IMR-90 (cell line): ENCODE measurements around the gene LDLRAD4. TPM values are rescaled to one million over a fixed set of nuclear protein-coding genes. Genes with fewer than 3 reads are reported as not detected.

ENCODE experiments used
- ATAC-seq: fragments of 200-7000 bp; cut with Tn5 transposase; 2 replicates; pipeline ENCODE4 v1.9.1; 2020; ENCODE audit warnings: low read depth, mild to moderate bottlenecking, moderate library complexity
- BruUV-seq: library from RNA; stranded (reverse); fragments of 400-500 nt; replicated peaks from 2 replicates; lab custom pipeline; 2021; lab: Mats Ljungman, UMichigan
- CTCF ChIA-PET: fragments of 300-600 bp; formaldehyde crosslinking; extraction: SDS; loops from one replicate; lab custom pipeline; 2021; ENCODE audit warnings: antibody characterized with exemption; lab: Yijun Ruan, JAX
- POLR2A ChIA-PET: fragments of 300-600 bp; sonication (Branson Sonifier 250); formaldehyde crosslinking; loops from one replicate; lab custom pipeline; 2022; ENCODE audit warnings: antibody characterized with exemption; ENCODE audit not compliant: unreplicated experiment; lab: Charles Lee
- DNase-seq: peaks from one replicate; pipeline ENCODE4 v3.0.0; 2013
- H2AFZ ChIP-seq: replicated peaks from 2 replicates; pipeline ENCODE3; 2013; ENCODE audit warnings: low read length, mild to moderate bottlenecking; ENCODE audit not compliant: poor library complexity
- H2AK5ac ChIP-seq: 2 replicates; pipeline ENCODE4 v1.6.1; 2013; ENCODE audit warnings: low read depth, low read length, inconsistent platforms
- H2AK9ac ChIP-seq: replicated peaks from 2 replicates; pipeline ENCODE3; 2013; ENCODE audit warnings: mild to moderate bottlenecking, low read depth, low read length, moderate library complexity; ENCODE audit not compliant: poor library complexity
- H2BK120ac ChIP-seq: 2 replicates; pipeline ENCODE4 v1.6.1; 2013; ENCODE audit warnings: low read depth, low read length, inconsistent platforms
- H2BK15ac ChIP-seq: 3 replicates; pipeline ENCODE4 v1.6.1; 2013; ENCODE audit warnings: low read depth, low read length, inconsistent platforms
- H2BK20ac ChIP-seq: 2 replicates; pipeline ENCODE4 v1.6.1; 2013; ENCODE audit warnings: low read depth, mild to moderate bottlenecking, inconsistent platforms, low read length, moderate library complexity
- H2BK5ac ChIP-seq: 2 replicates; pipeline ENCODE4 v1.6.1; 2013; ENCODE audit warnings: mild to moderate bottlenecking, low read depth, low read length, inconsistent platforms; ENCODE audit not compliant: poor library complexity, severe bottlenecking
- H3K14ac ChIP-seq: replicated peaks from 2 replicates; pipeline ENCODE4 v1.6.1; 2013; ENCODE audit warnings: low read depth, low read length, inconsistent platforms
- H3K18ac ChIP-seq: 2 replicates; pipeline ENCODE4 v1.6.1; 2013; ENCODE audit warnings: low read depth, low read length, control low read depth
- H3K23ac ChIP-seq: 2 replicates; pipeline ENCODE4 v1.6.1; 2013; ENCODE audit warnings: low read depth, low read length, inconsistent platforms
- H3K27ac ChIP-seq: 2 replicates; pipeline ENCODE4 v1.5.1; 2013; ENCODE audit warnings: mild to moderate bottlenecking, control low read depth, low read length; ENCODE audit not compliant: insufficient read depth
- H3K27me3 ChIP-seq: 2 replicates; pipeline ENCODE4 v1.6.1; 2013; ENCODE audit warnings: low read length; ENCODE audit not compliant: control insufficient read depth, insufficient read depth
- H3K36me3 ChIP-seq: 2 replicates; pipeline ENCODE4 v1.6.1; 2013; ENCODE audit warnings: low read length, mixed read lengths; ENCODE audit not compliant: control insufficient read depth, insufficient read depth
- H3K4ac ChIP-seq: 2 replicates; pipeline ENCODE4 v1.6.1; 2013; ENCODE audit warnings: low read depth, low read length, inconsistent platforms
- H3K4me1 ChIP-seq: 2 replicates; pipeline ENCODE4 v1.6.1; 2013; ENCODE audit warnings: low read length, mixed read lengths; ENCODE audit not compliant: control insufficient read depth, insufficient read depth
- H3K4me2 ChIP-seq: 2 replicates; pipeline ENCODE4 v1.6.1; 2013; ENCODE audit warnings: low read depth, mild to moderate bottlenecking, control low read depth, low read length, moderate library complexity
- H3K4me3 ChIP-seq: 2 replicates; pipeline ENCODE4 v1.5.1; 2013; ENCODE audit warnings: low read depth, mild to moderate bottlenecking, control low read depth, low read length, moderate library complexity; ENCODE audit not compliant: insufficient read depth
- H3K56ac ChIP-seq: 2 replicates; pipeline ENCODE4 v1.6.1; 2013; ENCODE audit warnings: low read length, inconsistent platforms; ENCODE audit not compliant: insufficient read depth; ENCODE audit errors: extremely low read depth
- H3K79me1 ChIP-seq, 2 experiments: 2 replicates each; pipeline ENCODE4 v1.6.1; 2013; ENCODE audit warnings: low read length in 2 of 2, inconsistent platforms in 1 of 2, low read depth in 1 of 2
- H3K9ac ChIP-seq: 2 replicates; pipeline ENCODE4 v1.6.1; 2013; ENCODE audit warnings: low read depth, low read length, control low read depth
- H3K9me1 ChIP-seq: 2 replicates; pipeline ENCODE4 v1.6.1; 2013; ENCODE audit warnings: low read length, inconsistent platforms; ENCODE audit not compliant: insufficient read depth
- H3K9me3 ChIP-seq: 2 replicates; pipeline ENCODE4 v1.6.1; 2013; ENCODE audit warnings: low read length; ENCODE audit not compliant: control insufficient read depth, insufficient read depth
- H4K20me1 ChIP-seq: 2 replicates; pipeline ENCODE4 v1.6.1; 2013; ENCODE audit warnings: low read length, inconsistent platforms; ENCODE audit not compliant: insufficient read depth
- H4K5ac ChIP-seq: 2 replicates; pipeline ENCODE4 v1.6.1; 2013; ENCODE audit warnings: mild to moderate bottlenecking, low read depth, low read length, control low read depth
- H4K8ac ChIP-seq, 2 experiments: 2 replicates each; pipeline ENCODE4 v1.6.1; 2013; ENCODE audit warnings: low read depth in 2 of 2, low read length in 2 of 2, control low read depth in 1 of 2, inconsistent platforms in 1 of 2
- H4K91ac ChIP-seq: 2 replicates; pipeline ENCODE4 v1.6.1; 2013; ENCODE audit warnings: low read depth, low read length, inconsistent platforms; ENCODE audit not compliant: insufficient read depth
- BHLHE40 ChIP-seq: fragments of 150-350 bp; IDR thresholded peaks from 2 replicates; pipeline ENCODE4 v1.6.1; 2016; ENCODE audit warnings: mild to moderate bottlenecking, low read depth, low read length
- CEBPB ChIP-seq: IDR thresholded peaks from 2 replicates; pipeline ENCODE4 v1.6.1; 2012; ENCODE audit warnings: low read depth, low read length, improper control_type of control experiment
- CTCF ChIP-seq: conservative IDR thresholded peaks from 2 replicates; pipeline ENCODE4 v1.5.1; 2012; ENCODE audit warnings: mild to moderate bottlenecking, low read depth, low read length, improper control_type of control experiment
- ELK1 ChIP-seq: fragments of 150-350 bp; IDR thresholded peaks from 2 replicates; pipeline ENCODE4 v1.6.1; 2016; ENCODE audit warnings: low read depth, mild to moderate bottlenecking, low read length, moderate library complexity, borderline replicate concordance
- FOS ChIP-seq: fragments of 150-350 bp; IDR thresholded peaks from 2 replicates; pipeline ENCODE4 v1.6.1; 2016; ENCODE audit warnings: low read depth, low read length
- MAZ ChIP-seq: IDR thresholded peaks from 2 replicates; pipeline ENCODE4 v1.6.1; 2012; ENCODE audit warnings: low read depth, mild to moderate bottlenecking, low read length, improper control_type of control experiment, moderate library complexity, borderline replicate concordance
- MXI1 ChIP-seq: IDR thresholded peaks from 2 replicates; pipeline ENCODE4 v1.6.1; 2012; ENCODE audit warnings: low read depth, mild to moderate bottlenecking, low read length, moderate library complexity, borderline replicate concordance
- POLR2A ChIP-seq: IDR thresholded peaks from 2 replicates; pipeline ENCODE4 v1.6.1; 2012; ENCODE audit warnings: mild to moderate bottlenecking, low read depth, low read length
- RAD21 ChIP-seq: IDR thresholded peaks from 2 replicates; pipeline ENCODE4 v1.6.1; 2012; ENCODE audit warnings: low read length, improper control_type of control experiment
- RCOR1 ChIP-seq: IDR thresholded peaks from 2 replicates; pipeline ENCODE4 v1.6.1; 2012; ENCODE audit warnings: mild to moderate bottlenecking, low read length, improper control_type of control experiment; ENCODE audit not compliant: insufficient replicate concordance
- RFX5 ChIP-seq: IDR thresholded peaks from 2 replicates; pipeline ENCODE4 v1.8.0; 2012; ENCODE audit warnings: low read depth, mild to moderate bottlenecking, low read length, moderate library complexity
- SMC3 ChIP-seq: fragments of 150-350 bp; IDR thresholded peaks from 2 replicates; pipeline ENCODE4 v1.6.1; 2016; ENCODE audit warnings: low read depth, mild to moderate bottlenecking, antibody characterized with exemption, low read length, moderate library complexity
- USF2 ChIP-seq: fragments of 150-350 bp; IDR thresholded peaks from 2 replicates; pipeline ENCODE4 v1.6.1; 2017; ENCODE audit warnings: mild to moderate bottlenecking, antibody characterized with exemption, low read length, low read depth
- WGBS, 2 experiments: methylation state at CpG; one replicate each; pipeline versions ENCODE4 v1.1.5 to v1.1.7; 2013; ENCODE audit warnings: missing lambda C conversion rate in 2 of 2; ENCODE audit not compliant: insufficient read length in 1 of 2; ENCODE audit errors: extremely low coverage in 2 of 2; 5-methylcytosine and 5-hydroxymethylcytosine counted together
- dilution Hi-C: fragments of 300-500 bp; cut with HindIII; formaldehyde crosslinking; loops from one replicate; pipeline ENCODE4 v1.14.3; 2018; ENCODE audit warnings: low sequenced_read_pairs; ENCODE audit not compliant: unreplicated experiment
- in situ Hi-C: fragments of 300-500 bp; cut with MboI; formaldehyde crosslinking; loops from 3 replicates; pipeline ENCODE4 v1.14.3; 2019; ENCODE audit warnings: low sequenced_read_pairs, inconsistent platforms, mixed read lengths
- intact Hi-C: fragments of 100-400 bp; cut with micrococcal nuclease; formaldehyde crosslinking; loops from 2 replicates; pipeline ENCODE4 v1.10.0; 2022
- polyA plus RNA-seq, 3 experiments: library from polyadenylated mRNA; depleted of rRNA; stranded (reverse); fragments of >200 nt; gene quantifications; 2 replicates each; pipeline ENCODE4 v1.2.3, GENCODE V29; 2012; ENCODE audit warnings: low replicate concordance in 1 of 3
- total RNA-seq: library from RNA; depleted of rRNA; stranded (reverse); fragments of >200 nt; gene quantifications from 2 replicates; pipeline ENCODE4 v1.2.3, GENCODE V29; 2012

Gene LDLRAD4
- total and polyA plus RNA-seq, 2 of the 4 experiments (the other 2 are of a cell fraction) = not detected

- no peaks in the 10 kb centered on the region for H3K9me1 ChIP-seq
- no peaks in the 10 kb centered on the region for H3K4me1 ChIP-seq
- TF ChIP-seq CTCF = no peak
- TF ChIP-seq ELK1 = no peak
- no peak for TF ChIP-seq SMC3
- no peak for TF ChIP-seq MAZ
- TF ChIP-seq BHLHE40 = no peak
- TF ChIP-seq RAD21 = no peak
- no peak for TF ChIP-seq POLR2A
- TF ChIP-seq RCOR1 = no peak
- no peak for TF ChIP-seq CEBPB
- TF ChIP-seq MXI1 = no peak
- TF ChIP-seq RFX5 = no peak
- no peak for TF ChIP-seq FOS
- TF ChIP-seq USF2 = no peak
- no peak overlapping the region for H2BK15ac ChIP-seq
- H3K4me2 ChIP-seq = no peak overlapping the region
- H3K18ac ChIP-seq = no peak overlapping the region
- no peak overlapping the region for H2AK5ac ChIP-seq
- H3K9me3 ChIP-seq = no peaks in the 10 kb centered on the region
- H4K5ac ChIP-seq = no peak overlapping the region
- no peak overlapping the region for H3K4me3 ChIP-seq
- H3K14ac ChIP-seq = no peak overlapping the region
- CTCF ChIA-PET = no interaction called here
- no peak overlapping the region for H2AK9ac ChIP-seq
- no peak overlapping the region for H4K8ac ChIP-seq
- intact Hi-C loops (no loop called here), dilution Hi-C loops (no loop called here), in situ Hi-C loops (no loop called here)
- no peaks in the 10 kb centered on the region for H3K79me1 ChIP-seq
- no peak overlapping the region for H3K56ac ChIP-seq
- H2BK20ac ChIP-seq = no peak overlapping the region
- H2BK120ac ChIP-seq = no peak overlapping the region
- H3K27ac ChIP-seq = no peak overlapping the region
- no peak overlapping the region for H3K23ac ChIP-seq
- H3K27me3 ChIP-seq = no peaks in the 10 kb centered on the region; the same call in 1 of the 2 replicates
- H4K20me1 ChIP-seq = no peaks in the 10 kb centered on the region
- DNase-seq = no peak
- POLR2A ChIA-PET = no interaction called here
- no peak overlapping the region for H3K9ac ChIP-seq
- ATAC-seq = no peak
- no peaks in the 10 kb centered on the region for H3K36me3 ChIP-seq
- no peak overlapping the region for H3K4ac ChIP-seq
- H4K91ac ChIP-seq = no peak overlapping the region
- H2BK5ac ChIP-seq = no peak overlapping the region
- no peak overlapping the region for H2AFZ ChIP-seq
- BruUV-seq = no TSS peak
- WGBS, 2 experiments = no CpG with 5 or more reads among the region's 5 CpGs
Measured at GRCh38 chr18:13520741-13521140, 302.2 kb downstream of the LDLRAD4 start.
